Trophoblast cell (in vitro differentiated cells and primary cell): ENCODE results near the gene EXOC1.
A peak's percentile ranks its signal among the peaks of the same experiment; 100 is the strongest.

Experiments used
- DNase-seq, 2 donors: peaks; one replicate each; pipeline ENCODE4 v3.0.0-alpha.2; 2016
- H2AFZ ChIP-seq: 2 replicates; pipeline ENCODE4 v1.6.1; 2013; ENCODE audit warnings: low read length, moderate library complexity, mild to moderate bottlenecking; ENCODE audit not compliant: insufficient read depth, poor library complexity
- H2AK5ac ChIP-seq: 2 replicates; pipeline ENCODE4 v1.6.1; 2013; ENCODE audit warnings: mild to moderate bottlenecking, low read length
- H2BK120ac ChIP-seq: 2 replicates; pipeline ENCODE4 v1.6.1; 2013; ENCODE audit warnings: low read length, mild to moderate bottlenecking, moderate library complexity; ENCODE audit not compliant: insufficient read depth, poor library complexity
- H2BK12ac ChIP-seq: 2 replicates; pipeline ENCODE4 v1.6.1; 2013; ENCODE audit warnings: mild to moderate bottlenecking, low read length, moderate library complexity
- H2BK5ac ChIP-seq: 2 replicates; pipeline ENCODE4 v1.6.1; 2013; ENCODE audit warnings: low read length, low read depth, moderate library complexity, mild to moderate bottlenecking; ENCODE audit not compliant: poor library complexity
- H3K14ac ChIP-seq: 2 replicates; pipeline ENCODE4 v1.6.1; 2013; ENCODE audit warnings: mild to moderate bottlenecking, low read length
- H3K18ac ChIP-seq: 2 replicates; pipeline ENCODE4 v1.6.1; 2013; ENCODE audit warnings: mild to moderate bottlenecking, low read length
- H3K23ac ChIP-seq: 2 replicates; pipeline ENCODE4 v1.6.1; 2013; ENCODE audit warnings: low read length
- H3K27ac ChIP-seq: 2 replicates; pipeline ENCODE4 v1.5.1; 2013; ENCODE audit warnings: low read depth, mild to moderate bottlenecking, inconsistent platforms, low read length, moderate library complexity
- H3K27me3 ChIP-seq: 2 replicates; pipeline ENCODE4 v1.6.1; 2013; ENCODE audit warnings: inconsistent platforms, mild to moderate bottlenecking, low read length, moderate library complexity; ENCODE audit not compliant: insufficient read depth
- H3K36me3 ChIP-seq, 2 experiments: 1 replicate in 1 of 2; 2 replicates in 1 of 2; pipeline ENCODE4 v1.6.1; 2013; ENCODE audit warnings: low read length in 2 of 2, mild to moderate bottlenecking in 2 of 2, moderate library complexity in 1 of 2; ENCODE audit not compliant: insufficient read depth in 2 of 2, control insufficient read depth in 1 of 2
- H3K4ac ChIP-seq: 2 replicates; pipeline ENCODE4 v1.6.1; 2013; ENCODE audit warnings: low read depth, mild to moderate bottlenecking, low read length, moderate library complexity
- H3K4me1 ChIP-seq, 2 experiments: 1 replicate in 1 of 2; 2 replicates in 1 of 2; pipeline ENCODE4 v1.6.1; 2013; ENCODE audit warnings: low read length in 2 of 2, mild to moderate bottlenecking in 2 of 2, moderate library complexity in 1 of 2; ENCODE audit not compliant: insufficient read depth in 2 of 2, control insufficient read depth in 1 of 2
- H3K4me2 ChIP-seq: 2 replicates; pipeline ENCODE4 v1.6.1; 2013; ENCODE audit warnings: inconsistent platforms, mild to moderate bottlenecking, low read length, moderate library complexity
- H3K4me3 ChIP-seq: 2 replicates; pipeline ENCODE4 v1.5.1; 2013; ENCODE audit warnings: mild to moderate bottlenecking, low read depth, low read length, inconsistent platforms
- H3K79me1 ChIP-seq: one replicate; pipeline ENCODE4 v1.6.1; 2013; ENCODE audit warnings: low read length
- H3K79me2 ChIP-seq: 2 replicates; pipeline ENCODE4 v1.6.1; 2013; ENCODE audit warnings: low read length, mild to moderate bottlenecking; ENCODE audit not compliant: control insufficient read depth, insufficient read depth, poor library complexity
- H3K9ac ChIP-seq: 2 replicates; pipeline ENCODE4 v1.6.1; 2013; ENCODE audit warnings: mild to moderate bottlenecking, low read length
- H3K9me3 ChIP-seq: 2 replicates; pipeline ENCODE4 v1.6.1; 2013; ENCODE audit warnings: low read depth, mild to moderate bottlenecking, control low read depth, inconsistent platforms, low read length; ENCODE audit not compliant: insufficient read depth
- H4K12ac ChIP-seq: 2 replicates; pipeline ENCODE4 v1.6.1; 2013; ENCODE audit warnings: low read depth, mild to moderate bottlenecking, low read length, moderate library complexity
- H4K8ac ChIP-seq: 2 replicates; pipeline ENCODE4 v1.6.1; 2013; ENCODE audit warnings: low read depth, mild to moderate bottlenecking, low read length, moderate library complexity
- H4K91ac ChIP-seq: one replicate; pipeline ENCODE4 v1.6.1; 2013; ENCODE audit warnings: low read depth, mild to moderate bottlenecking, low read length, moderate library complexity
- WGBS: extraction: QIAGEN DNeasy Blood & Tissue Kit; methylation state at CpG from one replicate; pipeline ENCODE4 v1.1.7; 2013; ENCODE audit warnings: missing lambda C conversion rate; ENCODE audit not compliant: insufficient read length, insufficient coverage; ENCODE audit errors: extremely low coverage; 5-methylcytosine and 5-hydroxymethylcytosine counted together

EXOC1 gene

GRCh38 chr4:55927803-55928437 is 74.5 kb downstream of the EXOC1 start:
- no peaks in the 10 kb centered on the region for H3K36me3 ChIP-seq

GRCh38 chr4:55928846-55929245 is 75.4 kb downstream of the EXOC1 start:
- Histone ChIP-seq H3K23ac (no peak overlapping the region), H4K91ac (no peak overlapping the region), H3K79me2 (no peaks in the 10 kb centered on the region), H3K79me1 (no peaks in the 10 kb centered on the region), H3K14ac (no peak overlapping the region), H3K27ac (no peak overlapping the region), H3K4me1 (peaks cover 0 to 7% of the 10 kb centered on the region in 2 experiments), H2AK5ac (no peak overlapping the region), H2AFZ (no peak overlapping the region), H3K27me3 (no peaks in the 10 kb centered on the region), H4K8ac (no peak overlapping the region), H3K4ac (no peak overlapping the region), H3K9ac (no peak overlapping the region), H3K4me2 (no peak overlapping the region), H3K18ac (no peak overlapping the region), H2BK12ac (no peak overlapping the region), H3K36me3 (no peaks in the 10 kb centered on the region), H2BK5ac (no peak overlapping the region), H3K4me3 (no peak overlapping the region), H2BK120ac (no peak overlapping the region), H3K9me3 (peaks cover 2% of the 10 kb centered on the region), H4K12ac (no peak overlapping the region)
- no peak for DNase-seq
- no CpG with 5 or more reads among the region's 1 CpG for WGBS

More at GRCh38 chr4:55927803-55928437, 74.5 kb downstream of the EXOC1 start:
- Histone ChIP-seq H2AFZ (no peak overlapping the region), H2BK12ac (no peak overlapping the region), H2BK120ac (no peak overlapping the region), H4K91ac (no peak overlapping the region), H3K4me2 (no peak overlapping the region), H2AK5ac (no peak overlapping the region), H4K8ac (no peak overlapping the region), H3K79me2 (no peaks in the 10 kb centered on the region), H3K4ac (no peak overlapping the region), H3K79me1 (no peaks in the 10 kb centered on the region), H3K4me1 (peaks cover 0 to 6% of the 10 kb centered on the region in 2 experiments), H3K18ac (no peak overlapping the region), H3K27me3 (no peaks in the 10 kb centered on the region), H3K4me3 (no peak overlapping the region), H3K23ac (no peak overlapping the region), H3K27ac (no peak overlapping the region), H2BK5ac (no peak overlapping the region), H3K9me3 (peaks cover 2% of the 10 kb centered on the region), H4K12ac (no peak overlapping the region), H3K9ac (no peak overlapping the region), H3K14ac (no peak overlapping the region)
- WGBS, result no CpG with 5 or more reads among the region's 2 CpGs
- DNase-seq, result no peak

GRCh38 chr4:55931043-55931442 is 77.6 kb downstream of the EXOC1 start:
- no peak overlapping the region for H3K4me2 ChIP-seq
- no peak overlapping the region for H3K4me3 ChIP-seq
- H4K12ac ChIP-seq, result no peak overlapping the region
- H2BK12ac ChIP-seq, result no peak overlapping the region
- H3K18ac ChIP-seq, result no peak overlapping the region
- H3K9ac ChIP-seq, result no peak overlapping the region
- H4K91ac ChIP-seq, result no peak overlapping the region
- H3K9me3 ChIP-seq, result no peaks in the 10 kb centered on the region
- no peak overlapping the region for H2AFZ ChIP-seq
- no peak overlapping the region for H3K27ac ChIP-seq
- H2BK5ac ChIP-seq, result no peak overlapping the region
- H3K23ac ChIP-seq, result no peak overlapping the region
- no peaks in the 10 kb centered on the region for H3K27me3 ChIP-seq
- no peak overlapping the region for H3K14ac ChIP-seq
- no CpG with 5 or more reads among the region's 2 CpGs for WGBS
- H3K4me1 ChIP-seq, result peaks cover 0 to 7% of the 10 kb centered on the region in 2 experiments
- H4K8ac ChIP-seq, result no peak overlapping the region
- DNase-seq, result peak in 1 of 2 donors; percentile 70
- H3K79me1 ChIP-seq, result no peaks in the 10 kb centered on the region
- H2BK120ac ChIP-seq, result no peak overlapping the region
- H3K36me3 ChIP-seq, result no peaks in the 10 kb centered on the region
- no peaks in the 10 kb centered on the region for H3K79me2 ChIP-seq
- H3K4ac ChIP-seq, result no peak overlapping the region
- no peak overlapping the region for H2AK5ac ChIP-seq

- Histone ChIP-seq H3K79me2 (no peaks in the 10 kb centered on the region), H3K27me3 (no peaks in the 10 kb centered on the region), H4K12ac (no peak overlapping the region), H3K9ac (no peak overlapping the region), H3K18ac (no peak overlapping the region), H3K4me2 (no peak overlapping the region), H3K23ac (no peak overlapping the region), H2BK5ac (no peak overlapping the region), H2BK120ac (no peak overlapping the region), H4K91ac (no peak overlapping the region), H3K4me1 (peaks cover 0 to 6% of the 10 kb centered on the region in 2 experiments), H3K79me1 (no peaks in the 10 kb centered on the region), H3K27ac (no peak overlapping the region), H3K4ac (no peak overlapping the region), H3K4me3 (no peak overlapping the region), H3K9me3 (no peaks in the 10 kb centered on the region), H2AFZ (no peak overlapping the region), H2AK5ac (no peak overlapping the region), H2BK12ac (no peak overlapping the region), H4K8ac (no peak overlapping the region), H3K14ac (no peak overlapping the region), H3K36me3 (no peaks in the 10 kb centered on the region)
- WGBS, result no CpG with 5 or more reads among the region's 3 CpGs
- peak; percentile 77 to 94 for DNase-seq
These were observed 78.4 kb downstream of the EXOC1 start for GRCh38 chr4:55931833-55932232.
